Fibroblast of lung (primary cell): Measurements from ENCODE around the gene WFDC12. TPM values are rescaled to one million over a fixed set of nuclear protein-coding genes. Genes with fewer than 3 reads are reported as not detected.

Source experiments
- DNase-seq, 2 donors: peaks; one replicate each; pipeline versions ENCODE4 v3.0.0 to v3.0.0-alpha.2; 2010; ENCODE audit warnings: low read depth in 2 of 2
- H2AFZ ChIP-seq: 2 replicates; pipeline ENCODE4 v1.5.1; 2012; ENCODE audit warnings: low read length, control low read depth, inconsistent platforms
- H3K27ac ChIP-seq: 2 replicates; pipeline ENCODE4 v1.5.1; 2011; ENCODE audit warnings: low read length, control low read depth; ENCODE audit not compliant: insufficient read depth
- H3K27me3 ChIP-seq: 2 replicates; pipeline ENCODE4 v1.5.1; 2011; ENCODE audit warnings: mild to moderate bottlenecking, low read length; ENCODE audit not compliant: control insufficient read depth, insufficient read depth
- H3K36me3 ChIP-seq: 2 replicates; pipeline ENCODE4 v1.5.1; 2011; ENCODE audit warnings: low read length; ENCODE audit not compliant: control insufficient read depth, insufficient read depth
- H3K4me1 ChIP-seq: 2 replicates; pipeline ENCODE4 v1.5.1; 2011; ENCODE audit warnings: low read length; ENCODE audit not compliant: control insufficient read depth, insufficient read depth; ENCODE audit errors: extremely low read depth
- H3K4me2 ChIP-seq: 2 replicates; pipeline ENCODE4 v1.5.1; 2011; ENCODE audit warnings: low read length, control low read depth; ENCODE audit not compliant: insufficient read depth; ENCODE audit errors: extremely low read depth
- H3K4me3 ChIP-seq, 4 experiments: fragments of 200-600 bp in 1 of 4; sonication (generic) in 1 of 4; replicated peaks in 1 of 4; 2 replicates each; pipeline ENCODE4 v1.5.1; 2011 to 2016; ENCODE audit warnings: low read length in 4 of 4, low read depth in 3 of 4, mild to moderate bottlenecking in 3 of 4, control low read depth in 2 of 4, inconsistent platforms in 1 of 4, mixed read lengths in 1 of 4; ENCODE audit not compliant: insufficient read depth in 1 of 4; ENCODE audit errors: control extremely low read depth in 1 of 4
- H3K79me2 ChIP-seq: 2 replicates; pipeline ENCODE4 v1.5.1; 2012; ENCODE audit warnings: mild to moderate bottlenecking, low read length, inconsistent platforms; ENCODE audit not compliant: control insufficient read depth, insufficient read depth
- H3K9ac ChIP-seq: 2 replicates; pipeline ENCODE4 v1.5.1; 2011; ENCODE audit warnings: mild to moderate bottlenecking, low read length, control low read depth; ENCODE audit not compliant: insufficient read depth
- H3K9me3 ChIP-seq: 2 replicates; pipeline ENCODE4 v1.5.1; 2012; ENCODE audit warnings: low read depth, low read length; ENCODE audit not compliant: control insufficient read depth, insufficient read depth
- H4K20me1 ChIP-seq: 2 replicates; pipeline ENCODE4 v1.5.1; 2011; ENCODE audit warnings: low read length; ENCODE audit not compliant: control insufficient read depth, insufficient read depth; ENCODE audit errors: extremely low read depth
- CTCF ChIP-seq, 2 donors: IDR thresholded peaks in 1 of 2; conservative IDR thresholded peaks in 1 of 2; 1 replicate in 1 of 2; 2 replicates in 1 of 2; pipeline ENCODE4 v1.5.1; 2011 to 2012; ENCODE audit warnings: low read length in 2 of 2, control low read depth in 1 of 2, inconsistent platforms in 1 of 2, low read depth in 1 of 2, mild to moderate bottlenecking in 1 of 2
- EZH2 ChIP-seq: IDR thresholded peaks from 2 replicates; pipeline ENCODE4 v1.5.1; 2012; ENCODE audit warnings: low read length, control low read depth, mild to moderate bottlenecking; ENCODE audit errors: missing control alignments
- polyA plus RNA-seq, 2 donors: library from polyadenylated mRNA; depleted of rRNA in 1 of 2; stranded (reverse) in 1 of 2; unstranded in 1 of 2; fragments of >200 nt; gene quantifications; 2 replicates each; pipeline ENCODE4 v1.2.1, GENCODE V29; 2011 to 2012; ENCODE audit warnings: missing spikeins in 1 of 2
- total RNA-seq: library from RNA; depleted of rRNA; stranded (reverse); fragments of >200 nt; gene quantifications from 2 replicates; pipeline ENCODE4 v1.2.1, GENCODE V29; 2014

Gene WFDC12
- total and polyA plus RNA-seq, 2 donors (not counting 1 experiment from before 2014, with no cell fraction given) = not detected

- TF ChIP-seq EZH2 = no peak
- no peak for TF ChIP-seq CTCF (conservative IDR thresholded peaks at IDR 0.05 in 1 of 2, IDR thresholded peaks at IDR 0.05 in 1 of 2; ENCODE audit: low read depth in 1 of 2, low read length in 2 of 2)
- no peaks in the 10 kb centered on the region for H3K9me3 ChIP-seq
- no peak overlapping the region for H3K9ac ChIP-seq
- H4K20me1 ChIP-seq = no peaks in the 10 kb centered on the region
- no peak overlapping the region for H3K4me2 ChIP-seq
- H2AFZ ChIP-seq = no peak overlapping the region
- H3K27ac ChIP-seq = no peak overlapping the region
- no peaks in the 10 kb centered on the region for H3K27me3 ChIP-seq
- peaks cover 2% of the 10 kb centered on the region for H3K36me3 ChIP-seq
- H3K4me1 ChIP-seq = peaks cover under 1% of the 10 kb centered on the region
- no peak for DNase-seq
- no peak overlapping the region for H3K4me3 ChIP-seq
- no peaks in the 10 kb centered on the region for H3K79me2 ChIP-seq
These were observed 41.8 kb downstream of the WFDC12 start for GRCh38 chr20:45082468-45082867.

GRCh38 chr20:45080867-45081624 is 43.2 kb downstream of the WFDC12 start:
- Histone ChIP-seq H2AFZ (no peak overlapping the region), H3K4me3 (no peak overlapping the region), H3K36me3 (peaks cover 2% of the 10 kb centered on the region), H4K20me1 (no peaks in the 10 kb centered on the region), H3K27ac (no peak overlapping the region), H3K9me3 (no peaks in the 10 kb centered on the region), H3K27me3 (no peaks in the 10 kb centered on the region), H3K4me2 (no peak overlapping the region), H3K4me1 (no peaks in the 10 kb centered on the region), H3K79me2 (no peaks in the 10 kb centered on the region), H3K9ac (no peak overlapping the region)
- TF ChIP-seq EZH2 (no peak), CTCF (conservative IDR thresholded peaks at IDR 0.05 in 1 of 2, IDR thresholded peaks at IDR 0.05 in 1 of 2; ENCODE audit: low read depth in 1 of 2, low read length in 2 of 2) (peak; percentile 42 to 61)
- peak in 1 of 2 donors; percentile 56 for DNase-seq

GRCh38 chr20:45077559-45077958 is 46.7 kb downstream of the WFDC12 start:
- Histone ChIP-seq H3K79me2 (no peaks in the 10 kb centered on the region), H3K27ac (no peak overlapping the region), H3K9me3 (no peaks in the 10 kb centered on the region), H3K9ac (no peak overlapping the region), H2AFZ (no peak overlapping the region), H3K36me3 (peaks cover 5% of the 10 kb centered on the region), H4K20me1 (no peaks in the 10 kb centered on the region), H3K4me3 (no peak overlapping the region), H3K4me1 (no peaks in the 10 kb centered on the region), H3K27me3 (no peaks in the 10 kb centered on the region), H3K4me2 (no peak overlapping the region)
- TF ChIP-seq CTCF (conservative IDR thresholded peaks at IDR 0.05 in 1 of 2, IDR thresholded peaks at IDR 0.05 in 1 of 2; ENCODE audit: low read depth in 1 of 2, low read length in 2 of 2) (no peak), EZH2 (no peak)
- no peak for DNase-seq

Other genes with a start within 250 kb of the WFDC12 start
- gene YWHAB, start 238.8 kb downstream of the WFDC12 start, total RNA-seq = 77.6 and 89.7 TPM in 2 replicates
- gene YWHAB, start 238.8 kb downstream of the WFDC12 start, polyA plus RNA-seq = 282 and 321 TPM in 2 replicates
- 6.7 and 11.9 TPM in 2 replicates for gene PABPC1L, start 214.4 kb downstream of the WFDC12 start, total RNA-seq
- 11.6 and 17.8 TPM in 2 replicates for gene PABPC1L, start 214.4 kb downstream of the WFDC12 start, polyA plus RNA-seq
- 10.5 and 15.5 TPM in 2 replicates for gene TOMM34, start 164.1 kb downstream of the WFDC12 start, total RNA-seq
- gene TOMM34, start 164.1 kb downstream of the WFDC12 start, polyA plus RNA-seq = 25.6 and 58.7 TPM in 2 replicates
- 22.9 and 31.7 TPM in 2 replicates for gene STK4, start 158.0 kb downstream of the WFDC12 start, total RNA-seq
- 19.0 and 23.4 TPM in 2 replicates for gene STK4, start 158.0 kb downstream of the WFDC12 start, polyA plus RNA-seq
- gene KCNS1, start 23.3 kb downstream of the WFDC12 start, total RNA-seq = 0.26 and 0.50 TPM in 2 replicates
- 0.24 and 0.33 TPM in 2 replicates for gene KCNS1, start 23.3 kb downstream of the WFDC12 start, polyA plus RNA-seq
- not detected in 2 replicates for gene WFDC5, start 9.3 kb downstream of the WFDC12 start, total RNA-seq
- gene WFDC5, start 9.3 kb downstream of the WFDC12 start, polyA plus RNA-seq = not detected in 2 replicates
- gene PI3, start 50.4 kb upstream of the WFDC12 start, total RNA-seq = not detected in 2 replicates
- not detected in 2 replicates for gene PI3, start 50.4 kb upstream of the WFDC12 start, polyA plus RNA-seq
- gene SEMG1, start 82.6 kb upstream of the WFDC12 start, total RNA-seq = not detected in 2 replicates
- not detected in 2 replicates for gene SEMG1, start 82.6 kb upstream of the WFDC12 start, polyA plus RNA-seq
- not detected in 2 replicates for gene SEMG2, start 96.9 kb upstream of the WFDC12 start, total RNA-seq
- gene SEMG2, start 96.9 kb upstream of the WFDC12 start, polyA plus RNA-seq = not detected in 2 replicates
- gene SLPI, start 130.1 kb upstream of the WFDC12 start, total RNA-seq = 0.17 and 0.77 TPM in 2 replicates
- 3.7 TPM in 1 of 2 replicates, not detected in the other for gene SLPI, start 130.1 kb upstream of the WFDC12 start, polyA plus RNA-seq
- not detected in 2 replicates for gene RBPJL, start 182.4 kb upstream of the WFDC12 start, total RNA-seq
- not detected in 2 replicates for gene RBPJL, start 182.4 kb upstream of the WFDC12 start, polyA plus RNA-seq
- gene MATN4, start 183.8 kb upstream of the WFDC12 start, total RNA-seq = under 0.01 TPM in 2 replicates
- gene MATN4, start 183.8 kb upstream of the WFDC12 start, polyA plus RNA-seq = 0.02 and 0.06 TPM in 2 replicates
- gene SDC4, start 224.0 kb upstream of the WFDC12 start, total RNA-seq = 142 and 175 TPM in 2 replicates
- 226 and 312 TPM in 2 replicates for gene SDC4, start 224.0 kb upstream of the WFDC12 start, polyA plus RNA-seq
- gene SYS1, start 238.7 kb upstream of the WFDC12 start, total RNA-seq = 20.0 and 20.5 TPM in 2 replicates
- 21.9 and 23.4 TPM in 2 replicates for gene SYS1, start 238.7 kb upstream of the WFDC12 start, polyA plus RNA-seq